Right forelimb (tissue), 1 donor: Measurements from ENCODE around the gene NRARP.

Experiments
- DNase-seq: peaks from one replicate; pipeline ENCODE4 v3.0.0-alpha.2; 2018

The NRARP gene

GRCh38 chr9:137310189-137311052 is 8.3 kb upstream of the NRARP start:
- DNase-seq = no peak

GRCh38 chr9:137309368-137310188 is 7.5 kb upstream of the NRARP start:
- DNase-seq = no peak

DNA sequence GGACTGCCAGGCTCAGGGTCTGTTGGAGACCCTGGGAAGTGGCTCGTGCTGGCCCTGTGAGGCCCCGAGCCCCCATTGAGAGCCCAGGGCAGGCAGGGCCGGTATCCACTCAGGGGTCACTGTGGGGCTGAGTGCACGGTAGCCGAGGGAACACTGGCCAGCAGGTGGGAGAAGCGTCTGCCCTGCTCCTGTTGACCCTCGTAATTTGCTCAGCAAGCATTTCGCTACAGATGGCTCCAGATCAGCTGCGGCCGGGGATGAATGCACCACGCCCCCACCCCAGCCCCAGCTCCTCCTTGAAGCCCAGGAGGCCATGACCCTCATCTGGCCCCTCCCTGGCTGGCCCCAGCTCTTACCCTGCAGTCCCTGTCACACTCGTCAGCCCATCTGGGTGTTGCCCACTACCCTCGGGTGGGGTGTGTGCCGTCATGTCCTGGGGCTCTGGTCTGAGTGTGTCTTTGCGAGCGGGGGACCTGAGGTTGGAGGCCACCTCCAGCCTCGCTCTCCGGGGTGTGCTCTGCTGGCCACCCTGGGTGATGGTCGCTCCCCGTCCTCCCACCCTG is 6.1 kb upstream of the NRARP start:
- peak; percentile 38 for DNase-seq

DNA sequence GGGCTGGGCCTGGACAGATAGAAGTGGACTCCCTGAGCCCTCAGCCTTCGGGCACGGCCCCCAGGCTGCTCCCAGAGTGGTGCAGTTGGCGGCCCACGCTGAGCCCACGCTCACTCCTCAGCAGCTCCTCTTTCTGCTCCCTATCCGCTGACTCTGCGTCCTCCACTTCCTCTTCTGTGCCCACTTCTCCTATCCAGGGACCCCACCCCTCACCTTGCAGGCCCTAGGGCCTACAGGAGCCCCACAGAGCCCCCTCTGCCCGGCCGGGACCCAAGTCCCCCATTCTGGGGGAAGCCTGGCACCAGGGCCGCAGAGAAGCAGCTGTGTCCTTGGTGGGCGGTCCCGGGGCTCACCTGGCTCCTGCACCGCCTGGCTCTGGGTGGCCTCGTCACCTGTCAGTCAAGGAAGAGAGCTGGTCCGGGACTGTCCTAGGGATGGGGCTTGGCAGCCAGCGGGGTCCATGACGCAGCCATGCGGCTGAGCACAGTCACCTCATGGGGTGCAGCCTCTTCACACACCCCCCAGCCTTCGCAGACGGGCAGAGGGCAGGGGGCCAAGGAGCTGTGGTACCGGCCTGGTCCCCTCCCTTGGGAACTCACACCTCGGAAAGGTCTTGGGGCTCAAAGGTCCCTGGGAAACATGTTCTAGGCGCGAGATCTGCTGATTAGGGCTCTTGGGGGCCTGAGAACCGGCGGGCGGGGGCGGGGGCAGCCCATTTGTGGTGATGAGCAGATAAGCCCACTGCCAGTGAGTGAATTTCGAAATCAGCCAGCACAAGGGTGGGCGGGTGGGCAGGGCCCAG is 5.4 kb upstream of the NRARP start:
- no peak for DNase-seq

DNA sequence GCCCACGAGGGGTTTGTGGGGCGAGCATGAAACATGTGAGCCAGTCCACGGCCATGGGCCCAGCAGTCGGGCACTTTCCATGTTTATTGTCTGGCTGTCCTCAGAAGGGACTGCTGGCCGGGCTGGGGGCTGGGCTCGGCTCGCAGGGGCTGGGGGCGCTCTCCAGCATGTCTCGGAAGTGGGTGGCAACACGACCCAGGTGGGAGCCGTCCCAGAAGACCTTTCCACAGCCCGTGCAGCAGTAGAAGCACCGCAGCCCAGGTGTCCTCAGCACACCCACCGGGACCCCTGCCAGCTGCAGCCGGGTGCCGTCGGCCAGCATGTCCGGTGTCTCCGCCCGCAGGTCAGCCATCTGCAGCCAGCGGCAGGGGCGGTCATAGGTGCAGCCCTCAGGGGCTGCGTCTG is 4.8 kb upstream of the NRARP start:
- DNase-seq = peak; percentile 48

DNA sequence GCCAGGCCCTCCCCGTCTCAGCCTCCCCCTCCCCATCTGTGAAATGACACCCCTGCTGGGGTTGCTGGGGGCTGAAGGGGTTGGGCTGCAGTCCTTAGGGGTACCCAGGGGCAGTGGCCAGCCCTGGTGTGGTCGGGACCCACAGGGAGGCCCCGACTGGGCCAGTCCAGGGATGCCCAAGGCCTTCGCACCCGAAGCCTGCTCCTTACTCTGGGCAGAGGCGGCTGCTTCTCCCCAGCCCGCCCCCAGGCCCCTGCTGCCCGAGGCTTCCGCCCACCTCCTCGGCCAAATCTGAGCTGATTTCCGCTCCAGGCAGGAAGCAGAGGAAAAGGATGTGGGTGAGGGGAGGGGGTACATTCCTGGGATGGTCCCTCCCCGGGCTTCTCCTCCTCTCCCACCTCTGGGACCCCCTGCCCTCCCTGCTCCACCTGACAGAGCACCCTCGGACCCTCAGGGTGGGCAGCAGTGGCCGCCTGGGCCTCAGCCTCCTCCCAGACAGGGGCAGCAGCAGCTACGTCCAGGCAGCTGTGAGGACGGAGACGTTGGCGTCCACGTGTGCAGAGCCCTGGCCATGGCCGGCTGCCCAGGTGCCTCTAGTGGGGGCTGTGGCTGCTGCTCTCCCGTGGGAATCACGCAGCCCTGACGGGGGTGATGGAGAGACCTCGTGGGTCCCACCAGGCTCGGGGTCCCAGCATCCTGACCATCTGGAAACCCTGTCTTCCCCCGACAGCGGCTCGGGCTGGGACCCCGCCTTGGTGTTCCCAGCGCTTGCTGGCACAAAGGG is 4.2 kb upstream of the NRARP start:
- DNase-seq = peak; percentile 58

DNA sequence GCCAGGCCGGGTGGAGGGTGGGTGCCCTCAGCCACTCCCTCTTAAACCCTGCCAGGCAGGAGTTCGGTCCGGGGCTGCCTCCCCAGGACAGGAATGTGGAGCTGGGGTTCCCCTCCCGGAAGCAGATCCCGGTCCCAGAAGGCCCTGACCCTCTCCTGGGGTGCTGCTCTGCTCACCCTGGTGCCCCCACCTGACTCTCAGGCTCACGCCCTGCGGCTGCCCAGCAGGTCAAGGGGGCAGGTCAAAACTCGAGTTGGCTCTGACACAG is 3.7 kb upstream of the NRARP start:
- DNase-seq = no peak

GRCh38 chr9:137305060-137305797 is 3.2 kb upstream of the NRARP start:
- peak; percentile 76 for DNase-seq

DNA sequence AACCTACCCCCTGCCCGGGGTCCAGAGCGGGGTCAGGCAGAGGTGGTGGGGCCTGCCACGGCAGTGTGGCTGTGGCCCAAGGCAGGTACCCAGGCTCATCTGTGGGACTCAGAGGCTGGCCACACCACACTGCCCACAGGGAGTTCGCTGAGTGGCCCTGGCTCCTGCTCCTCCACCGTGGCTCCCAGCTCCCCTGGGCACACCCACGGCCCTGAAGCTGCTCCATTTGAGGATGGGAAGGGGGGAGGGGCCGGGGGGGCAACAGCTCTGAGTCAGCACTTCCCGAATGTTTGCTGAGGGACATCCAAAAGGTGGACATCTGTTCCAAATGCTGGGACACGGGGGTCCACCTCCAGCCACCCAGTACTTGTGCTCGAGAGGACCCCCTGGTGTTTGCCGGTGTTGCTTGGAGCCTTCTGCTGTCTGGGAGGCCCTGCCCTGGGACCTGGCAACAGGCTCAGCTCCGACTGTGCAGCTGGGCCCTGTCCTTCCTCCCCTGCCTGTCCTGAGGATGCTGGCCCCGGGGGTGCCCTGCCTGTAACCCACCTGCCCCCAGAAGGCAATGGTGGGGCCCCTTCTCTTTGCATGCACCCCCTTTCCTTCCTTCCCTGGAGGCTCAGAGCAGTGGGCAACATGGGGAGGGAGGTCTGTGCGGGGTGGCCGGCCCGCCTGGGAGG is 2.5 kb upstream of the NRARP start:
- peak; percentile 56 for DNase-seq

GRCh38 chr9:137303893-137304382 is 1.9 kb upstream of the NRARP start:
- peak; percentile 45 for DNase-seq

- DNase-seq = peak; percentile 56
These were observed 1.3 kb upstream of the NRARP start for GRCh38 chr9:137303151-137303892.

DNA sequence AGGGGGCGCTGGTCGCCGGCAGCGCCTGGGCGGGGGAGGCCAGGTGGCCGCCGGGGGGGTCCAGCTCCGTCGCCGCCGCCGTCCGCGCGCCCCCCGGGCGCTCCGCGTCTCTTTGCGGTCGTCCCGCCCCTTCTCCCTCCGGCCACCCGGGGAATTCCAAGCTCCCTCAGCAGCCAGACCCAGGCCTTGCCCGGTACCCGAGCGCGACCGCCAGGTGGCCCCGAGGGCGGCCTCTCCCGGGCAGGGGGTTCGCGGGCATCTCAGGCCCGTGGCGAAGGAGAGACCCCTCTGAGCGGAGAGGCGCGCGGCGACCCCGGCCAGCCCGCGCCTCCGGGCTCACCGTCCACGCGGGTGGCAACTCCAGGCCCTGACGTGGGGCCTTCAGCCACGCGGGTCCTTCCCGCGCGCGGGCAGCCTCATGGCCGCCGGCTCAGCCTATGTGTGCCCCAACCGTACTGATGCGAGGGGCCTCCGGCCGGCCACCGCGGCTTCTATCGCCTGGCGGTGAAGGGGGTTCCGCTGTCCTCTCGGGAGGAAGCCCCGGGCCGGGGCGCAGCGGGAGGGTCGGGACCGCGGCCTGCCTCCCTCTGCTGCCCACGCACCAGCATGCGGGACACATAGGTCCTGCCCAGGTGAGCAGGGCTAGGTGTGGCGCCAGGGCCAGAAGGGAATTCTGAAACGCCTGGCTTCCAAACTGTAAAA is 529 bp upstream of the NRARP start:
- DNase-seq = no peak

DNA sequence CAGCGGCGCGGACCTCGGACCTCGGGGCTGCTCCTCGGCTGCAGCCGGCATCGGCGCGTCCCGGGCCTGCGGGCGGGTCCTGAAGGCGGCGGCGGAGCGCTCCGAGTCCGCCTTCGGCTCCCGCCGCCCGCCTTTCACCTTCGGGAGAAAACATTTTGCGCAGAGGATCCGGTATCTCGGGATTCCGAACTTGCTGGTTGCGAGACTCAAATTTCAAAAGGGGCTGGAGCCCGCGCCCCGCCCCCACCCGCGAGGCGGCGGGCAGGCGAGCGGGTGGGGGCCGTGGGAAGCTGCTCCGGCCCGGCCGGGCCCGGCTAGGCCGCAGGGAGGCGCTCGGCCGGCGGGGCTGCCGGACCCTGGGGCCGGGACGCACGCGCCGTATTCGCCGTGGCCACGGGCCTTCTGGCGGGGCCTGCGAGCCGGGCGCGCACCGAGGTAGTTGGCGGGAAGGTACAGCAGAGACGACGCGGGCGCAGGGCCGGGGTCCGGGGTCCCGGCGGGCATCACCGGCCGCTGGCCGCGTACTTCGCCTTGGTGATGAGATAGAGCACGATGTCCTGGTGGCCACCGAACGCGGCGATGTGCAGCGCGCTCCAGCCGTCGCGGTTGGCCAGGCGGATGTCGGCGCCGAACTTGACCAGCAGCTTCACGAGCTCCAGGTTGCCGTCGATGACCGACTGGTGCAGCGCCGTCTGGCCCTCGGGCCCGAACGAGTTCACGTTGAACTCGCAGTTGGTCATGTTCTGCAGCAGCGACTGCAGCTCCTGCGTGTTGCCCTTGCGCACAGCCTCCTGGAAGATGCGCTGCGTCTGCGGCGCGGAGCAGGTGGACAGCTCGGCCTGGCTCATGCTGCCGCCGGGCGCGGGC is 757 bp downstream of the NRARP start:
- DNase-seq = no peak

- no peak for DNase-seq
These were observed 1.4 kb downstream of the NRARP start for GRCh38 chr9:137300567-137301080.

- DNase-seq = no peak
These were observed 2.1 kb downstream of the NRARP start for GRCh38 chr9:137299938-137300337.

- DNase-seq = no peak
These were observed 2.9 kb downstream of the NRARP start for GRCh38 chr9:137299203-137299565.

GRCh38 chr9:137298401-137299202 is 3.5 kb downstream of the NRARP start:
- DNase-seq = no peak
